Endothelial cell of umbilical vein (primary cell): ENCODE data around the gene DZIP1.

Source experiments
- CTCF ChIP-seq, 2 donors: IDR thresholded peaks; 1 replicate in 1 of 2; 2 replicates in 1 of 2; pipeline ENCODE4 v1.5.1; 2011; ENCODE audit warnings: low read length in 2 of 2, mild to moderate bottlenecking in 2 of 2, moderate library complexity in 2 of 2, control low read depth in 1 of 2, inconsistent platforms in 1 of 2, low read depth in 1 of 2; ENCODE audit not compliant: insufficient read depth in 1 of 2; ENCODE audit errors: extremely low read depth in 1 of 2
- EZH2 ChIP-seq: IDR thresholded peaks from 2 replicates; pipeline ENCODE4 v1.6.1; 2012; ENCODE audit warnings: borderline replicate concordance, low read depth, mild to moderate bottlenecking, moderate library complexity, low read length, inconsistent platforms; ENCODE audit not compliant: severe bottlenecking
- FOS ChIP-seq: IDR thresholded peaks from 2 replicates; pipeline ENCODE4 v1.6.1; 2011; ENCODE audit warnings: mild to moderate bottlenecking, low read length, moderate library complexity, borderline replicate concordance; ENCODE audit not compliant: insufficient read depth
- GATA2 ChIP-seq: IDR thresholded peaks from 2 replicates; pipeline ENCODE4 v1.7.0; 2011; ENCODE audit warnings: low read depth, mild to moderate bottlenecking, moderate library complexity, mixed read lengths, low read length; ENCODE audit not compliant: insufficient read length, insufficient read depth
- JUN ChIP-seq: IDR thresholded peaks from 2 replicates; pipeline ENCODE4 v1.6.1; 2011; ENCODE audit warnings: borderline replicate concordance, low read depth; ENCODE audit not compliant: insufficient read length, insufficient read depth
- MAX ChIP-seq: IDR thresholded peaks from 2 replicates; pipeline ENCODE4 v1.6.1; 2011; ENCODE audit not compliant: insufficient read depth, insufficient read length
- POLR2A ChIP-seq: IDR thresholded peaks from 2 replicates; pipeline ENCODE4 v1.6.1; 2012; ENCODE audit warnings: low read depth, mild to moderate bottlenecking, control low read depth, low read length
- POLR2AphosphoS5 ChIP-seq: IDR thresholded peaks from 2 replicates; pipeline ENCODE4 v1.6.1; 2012; ENCODE audit warnings: low read depth, mild to moderate bottlenecking, control low read depth, low read length, moderate library complexity; ENCODE audit not compliant: insufficient read depth

- TF ChIP-seq CTCF (IDR thresholded peaks at IDR 0.05; ENCODE audit: extremely low read depth in 1 of 2, insufficient read depth in 1 of 2, low read depth in 1 of 2, low read length in 2 of 2) (no peak), POLR2A (no peak), POLR2AphosphoS5 (no peak), EZH2 (no peak), JUN (no peak), FOS (no peak), MAX (no peak), GATA2 (no peak)
These were observed 13.9 kb downstream of the DZIP1 start for GRCh38 chr13:95630593-95630992.
